NCI-H524 treated with DMSO at 0.1 percent for 48 hours (cell line): ENCODE data around the gene CASZ1.

Experiments used
- DNase-seq: peaks from one replicate; lab custom pipeline; 2025; lab: John Stamatoyannopoulos, UW

The CASZ1 gene

GRCh38 chr1:10824821-10825540 lies 28.5 kb upstream of the CASZ1 start:
- no peak for DNase-seq

GRCh38 chr1:10823000-10823401 lies 26.6 kb upstream of the CASZ1 start:
- DNase-seq = no peak

GRCh38 chr1:10821388-10821787 lies 24.9 kb upstream of the CASZ1 start:
- DNase-seq = no peak

DNA sequence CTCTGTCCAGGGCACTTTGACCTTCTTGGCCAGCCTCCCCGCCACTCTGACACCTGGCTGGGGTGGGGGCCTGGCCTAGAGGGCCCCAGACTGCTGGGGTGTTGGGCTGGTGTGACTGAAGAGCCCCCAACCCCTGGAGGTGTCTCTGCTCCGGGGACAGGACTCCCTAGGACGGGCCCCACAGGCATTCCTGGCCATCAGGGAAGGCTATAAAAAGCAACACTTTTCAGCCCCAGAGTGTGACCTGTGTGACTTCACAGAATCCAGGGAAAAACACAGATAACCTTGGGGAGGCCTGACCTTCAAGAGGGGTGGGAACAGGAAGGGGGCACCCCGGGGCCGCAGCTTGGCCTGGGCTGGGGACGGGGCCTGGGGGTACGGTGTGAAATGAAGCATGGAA lies 24.0 kb upstream of the CASZ1 start:
- DNase-seq = no peak

- peak; percentile 36 for DNase-seq
Measured at GRCh38 chr1:10819198-10819901, 22.9 kb upstream of the CASZ1 start.

GRCh38 chr1:10818262-10819197 lies 22.1 kb upstream of the CASZ1 start:
- DNase-seq = no peak

DNA sequence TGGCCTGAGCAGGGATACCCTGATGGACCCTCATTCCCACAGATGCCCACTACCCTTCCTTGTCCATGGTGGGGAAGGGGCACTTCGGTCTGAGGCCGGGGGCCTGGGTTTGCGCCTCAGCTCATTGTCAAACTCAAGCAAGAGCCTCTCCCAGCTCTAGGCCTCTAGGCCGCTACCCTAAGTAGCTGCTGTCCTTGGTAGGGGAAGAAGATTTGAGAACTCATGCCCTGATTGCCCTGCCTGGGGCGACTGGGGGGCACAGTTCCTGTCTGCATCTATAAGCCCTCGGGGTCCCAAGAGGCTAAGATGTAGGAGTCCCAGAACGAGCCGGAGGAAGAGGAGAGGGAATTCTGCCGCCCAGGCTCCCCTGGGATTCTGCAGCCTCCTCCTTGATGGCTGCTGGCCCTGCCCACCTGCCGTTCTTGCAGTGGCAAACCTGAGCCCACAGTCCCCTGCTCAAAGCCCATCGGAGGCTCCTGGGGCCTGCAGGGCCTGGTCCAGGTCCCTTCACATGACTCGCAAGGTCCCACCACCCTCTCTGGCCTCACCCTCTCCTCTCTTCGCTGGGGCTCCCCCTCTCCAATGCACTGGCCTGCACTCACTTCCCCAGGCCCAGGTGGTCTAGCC lies 20.4 kb upstream of the CASZ1 start:
- DNase-seq = no peak

DNA sequence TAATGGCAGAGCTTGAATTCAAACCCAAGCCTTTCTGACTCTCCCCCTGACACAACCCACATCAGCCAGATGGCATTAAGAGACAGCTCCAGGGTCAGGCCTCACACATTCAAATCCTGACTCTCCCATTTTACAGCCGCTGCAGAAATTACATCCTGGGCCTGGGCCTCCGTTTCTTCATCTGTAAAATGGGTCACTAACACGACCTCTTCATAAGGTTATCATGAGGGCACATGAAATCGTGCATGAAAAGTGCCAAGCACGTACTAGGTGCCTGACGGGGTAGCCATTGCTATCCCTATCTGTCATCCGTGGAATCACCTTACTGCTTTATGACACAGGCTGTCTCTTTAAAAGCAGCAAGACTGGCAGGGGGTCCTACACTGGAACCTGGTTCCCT lies 19.8 kb upstream of the CASZ1 start:
- DNase-seq = no peak

GRCh38 chr1:10815858-10816195 lies 19.4 kb upstream of the CASZ1 start:
- no peak for DNase-seq

DNA sequence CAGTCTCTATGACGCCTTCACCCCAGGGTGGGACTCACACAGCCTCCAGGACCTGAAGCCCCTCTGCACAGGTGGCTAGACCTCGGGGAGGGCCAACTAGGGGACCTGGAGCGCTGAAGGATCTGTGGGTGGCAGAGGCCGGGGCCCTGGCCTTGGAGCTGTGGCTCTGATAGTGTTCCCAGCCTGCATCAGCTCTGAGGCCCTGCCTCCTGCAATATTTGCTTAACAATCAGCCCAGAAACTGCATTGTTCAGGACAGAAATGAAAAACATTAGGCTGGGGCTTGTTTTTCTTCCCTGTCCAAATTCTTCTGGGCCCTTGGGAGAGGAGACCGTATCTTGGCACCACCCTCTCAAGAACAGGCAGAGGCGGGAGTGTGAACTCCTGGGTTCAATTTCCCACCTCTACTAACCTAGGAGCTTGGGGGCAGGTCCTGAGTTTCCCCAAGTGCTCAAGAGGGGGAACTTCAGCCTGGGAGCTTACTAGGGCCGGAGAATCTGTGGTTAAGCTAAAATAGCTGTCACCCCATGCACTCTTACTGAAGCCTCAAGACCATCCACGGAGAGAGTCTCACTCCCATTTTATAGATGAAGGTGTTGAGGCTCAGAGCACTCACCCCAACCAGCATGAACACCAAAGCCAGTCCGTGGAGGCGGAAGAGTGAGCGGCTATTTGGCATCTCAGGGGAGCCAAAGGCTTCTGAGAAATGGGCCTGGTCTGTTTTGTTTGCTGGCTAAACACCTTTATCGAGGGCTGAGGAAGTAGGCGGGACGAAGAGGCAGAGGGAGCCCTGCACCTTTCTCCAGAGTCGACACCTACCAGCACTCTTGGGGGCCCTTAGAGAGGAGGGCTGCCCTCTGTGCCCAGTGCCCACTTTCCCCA lies 18.8 kb upstream of the CASZ1 start:
- no peak for DNase-seq

- DNase-seq = no peak
Measured at GRCh38 chr1:10814312-10814711, 17.9 kb upstream of the CASZ1 start.

DNA sequence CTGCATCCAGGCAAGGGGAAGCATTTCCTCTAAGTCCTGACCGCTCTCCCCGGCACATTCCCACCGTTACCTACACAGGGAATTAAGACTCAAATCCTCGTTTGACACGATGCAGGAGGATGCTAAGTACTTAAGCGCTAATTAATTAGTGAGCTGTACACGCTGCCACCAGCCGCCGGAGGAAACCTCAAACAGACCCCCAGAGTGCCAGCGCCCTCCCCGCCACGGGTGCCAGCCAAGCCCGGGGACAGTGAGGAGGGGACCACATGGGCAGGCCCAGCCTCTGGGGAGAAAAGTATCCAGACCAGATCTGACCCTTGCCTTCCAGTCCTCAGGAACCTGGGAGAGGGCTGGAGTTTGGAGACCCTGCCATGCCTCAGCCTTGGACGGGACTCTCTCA lies 17.4 kb upstream of the CASZ1 start:
- DNase-seq = no peak

DNA sequence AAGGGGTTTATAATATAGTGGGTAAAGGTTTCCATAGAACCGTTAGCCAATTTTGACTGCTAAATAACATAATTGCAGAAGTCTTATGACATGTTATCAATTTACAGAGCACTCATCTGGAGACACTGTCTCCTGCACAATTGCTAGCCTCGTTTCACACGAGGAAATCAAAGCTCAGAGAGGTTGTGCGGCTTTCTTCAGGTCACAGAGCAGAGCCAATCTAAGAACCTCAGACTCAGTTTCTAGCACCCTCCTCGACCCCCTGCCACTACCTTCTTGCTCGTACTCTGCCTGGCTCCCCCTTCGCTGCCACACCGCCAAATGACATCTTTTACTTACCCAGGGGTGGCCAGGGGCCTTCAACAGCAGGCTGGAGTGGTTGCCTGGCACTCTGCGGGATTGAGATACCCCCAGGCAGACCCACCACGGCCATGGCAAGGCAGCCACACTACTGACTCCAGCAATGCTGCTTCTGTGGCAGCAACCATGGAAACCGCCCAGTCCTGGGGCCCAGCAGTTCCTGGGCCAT lies 16.0 kb upstream of the CASZ1 start:
- no peak for DNase-seq

GRCh38 chr1:10808441-10808840 lies 12.0 kb upstream of the CASZ1 start:
- no peak for DNase-seq

DNA sequence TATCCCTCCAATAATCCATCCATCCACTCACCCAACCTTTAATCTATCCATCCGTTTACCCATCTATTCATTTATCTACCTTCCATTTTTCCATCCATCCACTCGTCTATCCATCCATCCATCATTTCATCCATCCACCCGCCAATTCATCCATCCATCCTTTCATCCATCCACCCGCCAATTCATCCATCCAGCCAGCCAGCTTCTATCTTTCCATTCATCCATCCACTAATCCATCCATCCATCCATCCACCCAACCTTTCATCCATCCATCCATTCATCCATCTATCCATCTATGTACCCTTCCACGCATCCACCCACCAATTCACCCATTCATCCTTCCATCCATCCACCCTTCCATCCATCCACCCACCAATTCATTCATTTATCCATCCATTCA lies 10.5 kb upstream of the CASZ1 start:
- no peak for DNase-seq

- no peak for DNase-seq
Measured at GRCh38 chr1:10803971-10804820, 7.8 kb upstream of the CASZ1 start.

- DNase-seq = no peak
Measured at GRCh38 chr1:10802944-10803715, 6.7 kb upstream of the CASZ1 start.

DNA sequence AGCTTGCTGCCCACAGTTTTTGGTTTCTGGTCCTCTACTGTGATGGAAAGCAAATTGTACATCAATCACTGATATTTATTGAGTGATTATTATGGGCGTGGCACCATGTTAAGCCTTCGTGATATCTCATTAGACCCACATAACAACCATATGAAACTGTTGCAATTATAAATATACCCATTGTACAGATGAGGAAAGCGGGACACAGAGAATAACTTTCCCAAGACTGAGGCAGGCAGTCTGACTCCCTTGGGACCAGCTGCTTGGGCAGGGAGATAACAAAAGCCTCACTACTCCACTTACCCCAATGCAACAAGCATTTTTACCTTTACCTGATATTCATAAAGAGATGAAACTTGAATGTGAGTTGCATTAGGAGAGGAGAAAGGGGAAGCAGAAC lies 4.3 kb upstream of the CASZ1 start:
- DNase-seq = no peak

GRCh38 chr1:10799726-10800125 lies 3.3 kb upstream of the CASZ1 start:
- no peak for DNase-seq
